Measurements from ENCODE around the gene PKMYT1.

Gene PKMYT1

DNA sequence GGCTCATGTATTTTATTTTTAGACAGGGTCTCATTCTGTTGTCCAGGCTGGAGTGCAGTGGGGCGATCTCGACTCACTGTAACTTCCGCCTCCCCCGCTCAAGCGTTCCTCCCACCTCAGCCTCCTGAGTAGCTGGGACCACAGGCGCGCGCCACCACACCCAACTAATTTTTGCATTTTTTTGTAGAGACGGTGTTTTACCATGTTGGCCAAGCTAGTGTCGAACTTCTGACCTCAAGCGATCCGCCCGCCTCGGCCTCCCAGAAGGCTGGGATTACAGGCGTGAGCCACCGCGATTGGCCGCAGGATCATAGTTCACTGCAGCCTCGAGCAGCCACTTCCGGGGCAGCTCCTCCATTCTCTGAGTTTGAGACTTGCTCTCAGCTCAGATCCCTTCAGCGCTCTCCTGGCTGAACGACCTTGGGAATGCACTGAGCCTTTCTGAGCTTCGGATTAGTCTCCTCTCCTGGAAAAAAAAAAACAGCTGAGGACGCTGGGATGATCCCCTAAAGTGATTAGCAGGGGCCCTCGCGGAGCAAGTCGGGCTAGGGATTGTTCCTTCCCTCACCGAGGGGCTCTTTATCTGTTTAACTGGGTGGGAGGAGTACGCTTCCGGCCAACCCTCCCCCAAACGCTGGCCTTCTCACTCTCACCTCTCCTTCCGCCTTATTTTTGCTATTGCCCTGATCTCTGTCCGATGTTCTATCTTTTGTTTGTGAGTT, 1.1 kb upstream of the PKMYT1 start:
- FAIRE-seq (no peak), DNase-seq (ENCODE audit: insufficient read length, low spot score) (no peak)
- peak; percentile 14; the same call in 1 of the 2 replicates for TF ChIP-seq POLR2A (IDR thresholded peaks at IDR 0.05; ENCODE audit: low read depth, low read length)

GRCh38 chr16:2979669-2980226, 498 bp downstream of the PKMYT1 start:
- DNase-seq (ENCODE audit: insufficient read length, low spot score) = peak; percentile 36
- no peak for TF ChIP-seq POLR2A (IDR thresholded peaks at IDR 0.05; ENCODE audit: low read depth, low read length)
- no peak for FAIRE-seq

- DNase-seq (ENCODE audit: insufficient read length, low spot score) (no peak), FAIRE-seq (no peak)
- no peak for TF ChIP-seq POLR2A (IDR thresholded peaks at IDR 0.05; ENCODE audit: low read depth, low read length)
Measured at GRCh38 chr16:2977440-2977839, 2.8 kb downstream of the PKMYT1 start.

- TF ChIP-seq POLR2A (IDR thresholded peaks at IDR 0.05; ENCODE audit: low read depth, low read length) = no peak
- FAIRE-seq = no peak
- DNase-seq (ENCODE audit: insufficient read length, low spot score) = no peak
Measured at GRCh38 chr16:2976673-2977072, 3.6 kb downstream of the PKMYT1 start.

GRCh38 chr16:2976201-2976600, 4.0 kb downstream of the PKMYT1 start:
- no peak for TF ChIP-seq POLR2A (IDR thresholded peaks at IDR 0.05; ENCODE audit: low read depth, low read length)
- DNase-seq (ENCODE audit: insufficient read length, low spot score) = no peak
- no peak for FAIRE-seq

GRCh38 chr16:2975161-2975795, 5.0 kb downstream of the PKMYT1 start:
- FAIRE-seq = no peak
- TF ChIP-seq POLR2A (IDR thresholded peaks at IDR 0.05; ENCODE audit: low read depth, low read length) = no peak
- no peak for DNase-seq (ENCODE audit: insufficient read length, low spot score)

- FAIRE-seq (no peak), DNase-seq (ENCODE audit: insufficient read length, low spot score) (no peak)
- no peak for TF ChIP-seq POLR2A (IDR thresholded peaks at IDR 0.05; ENCODE audit: low read depth, low read length)
Measured at GRCh38 chr16:2974319-2975056, 5.8 kb downstream of the PKMYT1 start.

DNA sequence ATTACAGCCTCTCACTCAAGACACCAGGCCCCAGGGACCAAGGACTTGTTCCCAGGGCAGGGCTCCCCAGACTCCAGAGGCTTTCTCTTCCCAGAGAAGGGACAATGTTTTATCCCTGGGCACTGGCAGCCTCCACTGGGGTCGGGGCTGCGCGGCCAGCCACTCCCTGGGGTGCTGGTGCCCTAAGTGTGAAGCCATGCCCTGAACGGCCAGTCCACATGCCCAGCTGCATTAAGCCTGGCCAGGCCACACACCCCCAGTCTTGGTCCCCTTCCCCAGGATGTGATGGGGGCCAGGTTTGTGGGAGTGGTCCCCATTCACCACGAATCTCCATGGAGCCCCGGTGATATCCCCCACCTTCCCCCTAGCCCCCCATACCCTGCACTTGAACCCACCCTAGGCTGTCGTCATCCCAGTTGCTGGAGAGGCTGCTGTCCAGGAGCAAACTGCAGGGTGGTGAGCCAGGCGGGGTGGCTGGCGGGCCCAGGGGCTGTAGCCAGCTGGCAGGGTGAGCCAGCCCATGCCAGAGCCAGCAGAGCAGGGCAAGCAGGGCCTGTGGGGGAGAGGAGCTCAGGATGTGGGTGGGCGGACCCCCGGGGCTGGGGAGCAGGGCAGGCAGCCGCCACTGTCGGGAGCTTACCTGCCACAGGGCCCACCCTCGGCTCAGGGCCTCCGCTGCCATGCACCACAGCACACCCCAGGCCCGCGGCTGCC, 6.5 kb downstream of the PKMYT1 start:
- TF ChIP-seq POLR2A (IDR thresholded peaks at IDR 0.05; ENCODE audit: low read depth, low read length) = no peak
- DNase-seq (ENCODE audit: insufficient read length, low spot score) = no peak
- no peak for FAIRE-seq

DNA sequence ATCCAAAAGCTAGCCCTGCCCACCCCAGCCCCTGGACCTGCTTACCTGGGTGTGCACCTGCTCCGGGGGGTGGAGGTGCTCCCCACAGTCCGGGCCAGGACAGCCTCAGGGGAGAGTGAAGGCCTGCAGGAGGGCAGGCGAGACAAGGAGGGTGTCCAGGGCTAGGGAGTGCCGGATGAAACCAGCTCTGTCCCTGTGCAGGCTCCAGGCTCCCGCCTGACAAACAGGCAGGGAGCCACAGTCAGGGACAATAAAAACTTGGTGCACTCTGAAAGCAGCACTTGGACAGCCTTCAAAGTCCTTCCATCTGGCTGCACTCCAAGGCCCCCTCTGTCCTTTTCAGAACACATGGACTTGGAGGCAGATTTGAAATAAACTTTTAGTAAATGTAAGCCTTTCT, 7.2 kb downstream of the PKMYT1 start:
- no peak for DNase-seq (ENCODE audit: insufficient read length, low spot score)
- no peak for FAIRE-seq

DNA sequence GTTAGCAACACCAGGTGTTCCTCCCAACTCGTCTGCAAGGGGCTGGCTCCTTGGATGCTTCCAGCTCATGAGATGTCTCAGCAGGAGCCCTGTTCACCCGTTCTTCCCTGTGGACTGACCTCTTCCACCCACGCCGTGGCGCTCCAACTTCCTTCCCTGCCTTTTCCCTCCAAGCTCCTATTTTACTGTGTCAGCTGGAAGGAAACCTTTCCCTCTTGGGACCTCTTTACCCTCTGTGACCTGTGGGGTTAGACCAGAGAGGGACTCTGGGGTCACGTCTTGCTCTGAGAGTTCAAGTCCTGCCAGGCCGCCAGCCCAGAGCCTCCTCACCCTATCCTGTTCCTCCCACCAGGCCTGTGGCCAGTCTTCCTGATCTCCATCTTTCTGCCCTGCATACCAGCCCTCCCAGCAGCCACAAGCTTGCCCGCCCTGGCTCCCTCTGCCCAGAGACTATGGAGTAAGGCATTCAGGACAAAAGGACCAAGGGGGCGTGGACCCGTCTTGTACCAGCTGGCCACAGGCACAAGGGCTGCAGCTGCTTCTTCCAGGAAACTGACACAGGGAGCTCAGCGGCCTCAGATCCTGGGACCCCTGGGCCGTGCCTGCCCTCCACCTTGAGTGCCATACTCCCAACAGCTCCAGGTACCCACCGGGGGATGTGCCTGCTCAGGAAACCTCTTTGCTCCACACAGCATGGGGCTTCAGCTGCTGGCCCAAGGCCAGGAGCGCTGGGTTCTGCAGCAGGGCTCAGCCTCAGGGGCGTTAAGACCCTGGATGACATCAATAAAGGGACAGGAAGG, 8.1 kb downstream of the PKMYT1 start:
- TF ChIP-seq POLR2A (IDR thresholded peaks at IDR 0.05; ENCODE audit: low read depth, low read length) = no peak
- no peak for FAIRE-seq

More for the DNA sequence above, 7.2 kb downstream of the PKMYT1 start:
- no peak for TF ChIP-seq POLR2A (IDR thresholded peaks at IDR 0.05; ENCODE audit: low read depth, low read length)

GRCh38 chr16:2971134-2971984, 8.9 kb downstream of the PKMYT1 start:
- DNase-seq (ENCODE audit: insufficient read length, low spot score) (no peak), FAIRE-seq (no peak)

More for the DNA sequence above, 8.1 kb downstream of the PKMYT1 start:
- no peak for DNase-seq (ENCODE audit: insufficient read length, low spot score)

DNA sequence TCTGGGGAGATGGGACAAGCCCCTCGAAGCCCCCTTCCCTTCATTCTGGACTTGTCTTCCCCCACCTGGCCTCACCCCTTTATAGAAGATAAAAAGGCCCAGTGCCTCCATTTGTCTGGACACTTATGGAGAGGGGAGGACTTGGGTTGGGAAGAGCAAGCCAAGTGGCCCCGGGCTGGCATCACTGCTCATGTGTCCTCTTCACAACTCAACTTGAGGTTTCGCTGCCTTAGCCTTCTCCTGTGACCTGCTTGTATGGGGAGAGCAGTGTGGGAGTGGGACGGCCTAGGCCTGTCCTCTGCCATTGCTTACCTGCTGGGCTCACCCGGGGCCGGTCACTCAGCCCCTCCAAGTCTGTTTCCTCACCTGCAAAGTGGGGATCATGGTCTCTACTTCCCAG, 9.7 kb downstream of the PKMYT1 start:
- no peak for TF ChIP-seq POLR2A (IDR thresholded peaks at IDR 0.05; ENCODE audit: low read depth, low read length)
- FAIRE-seq (no peak), DNase-seq (ENCODE audit: insufficient read length, low spot score) (no peak)

More at GRCh38 chr16:2971134-2971984, 8.9 kb downstream of the PKMYT1 start:
- no peak for TF ChIP-seq POLR2A (IDR thresholded peaks at IDR 0.05; ENCODE audit: low read depth, low read length)
